Ishikawa (cell line): ENCODE data around the gene HOXB3.

Source experiments
- EP300 ChIP-seq: IDR thresholded peaks from 2 replicates; pipeline ENCODE4 v1.6.1; 2012; ENCODE audit warnings: borderline replicate concordance
- TEAD4 ChIP-seq: IDR thresholded peaks from 2 replicates; pipeline ENCODE4 v1.6.1; 2012
- TF ChIP-seq, protein P1 (sequence below): IDR thresholded peaks from 2 replicates; pipeline ENCODE4 v1.6.1; 2012; ENCODE audit warnings: low read depth, mild to moderate bottlenecking

DNA sequence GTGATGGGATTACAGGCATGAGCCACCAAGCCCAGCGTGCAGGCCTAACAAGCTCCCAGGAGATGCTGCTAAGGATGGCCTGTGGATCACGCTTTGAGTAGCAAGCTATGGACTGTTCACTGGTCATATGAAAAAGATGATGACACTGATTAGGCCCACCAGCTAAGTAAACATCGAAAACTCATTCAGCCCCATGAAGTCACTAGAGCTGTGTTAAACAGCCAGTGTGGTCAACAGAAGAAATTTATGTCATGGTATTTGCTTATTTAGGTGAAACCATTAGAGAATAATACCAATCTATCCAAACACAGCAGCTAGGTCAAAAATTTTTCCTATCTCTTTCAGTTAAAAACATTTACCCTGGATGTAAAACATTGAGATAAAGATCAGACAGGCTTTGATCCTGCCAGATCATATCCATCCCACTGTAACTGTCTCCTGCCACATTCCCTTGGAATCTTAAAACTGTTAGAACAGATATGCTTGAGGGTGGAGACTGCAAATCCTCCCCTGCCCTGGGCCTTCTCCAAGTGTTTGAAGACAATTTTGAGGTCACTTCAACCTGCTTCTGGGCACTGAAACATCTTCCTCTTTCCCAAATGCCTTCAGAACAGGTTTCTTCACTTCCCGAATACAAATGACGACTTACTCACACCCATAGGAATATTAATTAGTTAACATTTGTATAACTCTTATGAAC, 90.2 kb downstream of the HOXB3 start:
- TF ChIP-seq, protein P1, sequence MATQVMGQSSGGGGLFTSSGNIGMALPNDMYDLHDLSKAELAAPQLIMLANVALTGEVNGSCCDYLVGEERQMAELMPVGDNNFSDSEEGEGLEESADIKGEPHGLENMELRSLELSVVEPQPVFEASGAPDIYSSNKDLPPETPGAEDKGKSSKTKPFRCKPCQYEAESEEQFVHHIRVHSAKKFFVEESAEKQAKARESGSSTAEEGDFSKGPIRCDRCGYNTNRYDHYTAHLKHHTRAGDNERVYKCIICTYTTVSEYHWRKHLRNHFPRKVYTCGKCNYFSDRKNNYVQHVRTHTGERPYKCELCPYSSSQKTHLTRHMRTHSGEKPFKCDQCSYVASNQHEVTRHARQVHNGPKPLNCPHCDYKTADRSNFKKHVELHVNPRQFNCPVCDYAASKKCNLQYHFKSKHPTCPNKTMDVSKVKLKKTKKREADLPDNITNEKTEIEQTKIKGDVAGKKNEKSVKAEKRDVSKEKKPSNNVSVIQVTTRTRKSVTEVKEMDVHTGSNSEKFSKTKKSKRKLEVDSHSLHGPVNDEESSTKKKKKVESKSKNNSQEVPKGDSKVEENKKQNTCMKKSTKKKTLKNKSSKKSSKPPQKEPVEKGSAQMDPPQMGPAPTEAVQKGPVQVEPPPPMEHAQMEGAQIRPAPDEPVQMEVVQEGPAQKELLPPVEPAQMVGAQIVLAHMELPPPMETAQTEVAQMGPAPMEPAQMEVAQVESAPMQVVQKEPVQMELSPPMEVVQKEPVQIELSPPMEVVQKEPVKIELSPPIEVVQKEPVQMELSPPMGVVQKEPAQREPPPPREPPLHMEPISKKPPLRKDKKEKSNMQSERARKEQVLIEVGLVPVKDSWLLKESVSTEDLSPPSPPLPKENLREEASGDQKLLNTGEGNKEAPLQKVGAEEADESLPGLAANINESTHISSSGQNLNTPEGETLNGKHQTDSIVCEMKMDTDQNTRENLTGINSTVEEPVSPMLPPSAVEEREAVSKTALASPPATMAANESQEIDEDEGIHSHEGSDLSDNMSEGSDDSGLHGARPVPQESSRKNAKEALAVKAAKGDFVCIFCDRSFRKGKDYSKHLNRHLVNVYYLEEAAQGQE = no peak
- no peak for TF ChIP-seq TEAD4
- TF ChIP-seq EP300 = no peak
